CD4-positive, alpha-beta T cell (primary cell): ENCODE data around the gene RGS14. TPM values are rescaled to one million over a fixed set of nuclear protein-coding genes. Genes with fewer than 3 reads are reported as not detected.

Source experiments
- ATAC-seq: fragments of 200-7000 bp; cut with Tn5 transposase; one replicate; pipeline ENCODE4 v1.10.0; 2022; ENCODE audit warnings: mild to moderate bottlenecking; ENCODE audit not compliant: poor library complexity
- CTCF ChIA-PET: fragments of 350-600 bp; sonication (Branson Sonifier 250); formaldehyde crosslinking; loops from one replicate; lab custom pipeline; 2021; ENCODE audit warnings: antibody characterized with exemption, inconsistent platforms; lab: Charles Lee
- POLR2A ChIA-PET: fragments of 350-600 bp; sonication (Branson Sonifier 250); formaldehyde crosslinking; loops from one replicate; lab custom pipeline; 2021; ENCODE audit warnings: antibody characterized with exemption, inconsistent platforms; lab: Charles Lee
- DNase-seq, 14 experiments: peaks; one replicate each; pipeline ENCODE4 v3.0.0-alpha.2; 2013 to 2020; ENCODE audit warnings: mixed read lengths in 2 of 14
- H3K27ac ChIP-seq, 2 donors: one replicate each; pipeline versions ENCODE4 v1.5.1 to v1.7.0; 2013; ENCODE audit warnings: low read length in 2 of 2, low read depth in 1 of 2, mild to moderate bottlenecking in 1 of 2
- H3K27me3 ChIP-seq, 2 experiments: 1 replicate in 1 of 2; 2 replicates in 1 of 2; pipeline versions ENCODE4 v1.6.1 to v1.7.0; 2013; ENCODE audit warnings: low read length in 2 of 2, control low read depth in 1 of 2, mild to moderate bottlenecking in 1 of 2, moderate library complexity in 1 of 2; ENCODE audit not compliant: insufficient read depth in 2 of 2, control insufficient read depth in 1 of 2
- H3K36me3 ChIP-seq: one replicate; pipeline ENCODE4 v1.6.1; 2013; ENCODE audit warnings: low read length, control low read depth; ENCODE audit not compliant: insufficient read depth
- H3K4me1 ChIP-seq: one replicate; pipeline ENCODE4 v1.6.1; 2013; ENCODE audit warnings: low read length, control low read depth; ENCODE audit not compliant: insufficient read depth
- H3K4me3 ChIP-seq: one replicate; pipeline ENCODE4 v1.5.1; 2013; ENCODE audit warnings: mild to moderate bottlenecking, low read length, moderate library complexity
- H3K9me3 ChIP-seq, 2 experiments: 1 replicate in 1 of 2; 2 replicates in 1 of 2; pipeline versions ENCODE4 v1.6.1 to v1.7.0; 2013; ENCODE audit warnings: low read length in 2 of 2, mild to moderate bottlenecking in 2 of 2, control low read depth in 1 of 2, moderate library complexity in 1 of 2; ENCODE audit not compliant: control insufficient read depth in 1 of 2, insufficient read depth in 1 of 2
- H3K27ac Mint-ChIP-seq: one replicate; pipeline ENCODE4 v1.8.0; 2020; ENCODE audit warnings: mixed read lengths
- H3K27me3 Mint-ChIP-seq: one replicate; pipeline ENCODE4 v1.8.0; 2021; ENCODE audit warnings: mixed read lengths
- H3K36me3 Mint-ChIP-seq: one replicate; pipeline ENCODE4 v1.8.0; 2021; ENCODE audit warnings: low read depth, mixed read lengths
- H3K4me1 Mint-ChIP-seq: one replicate; pipeline ENCODE4 v1.8.0; 2021; ENCODE audit warnings: low read depth, mixed read lengths
- H3K4me3 Mint-ChIP-seq: one replicate; pipeline ENCODE4 v1.8.0; 2020; ENCODE audit warnings: mild to moderate bottlenecking, mixed read lengths
- H3K9me3 Mint-ChIP-seq: one replicate; pipeline ENCODE4 v1.8.0; 2020; ENCODE audit warnings: mixed read lengths
- intact Hi-C, 2 experiments: fragments of 100-400 bp; cut with DNase I in 1 of 2; cut with micrococcal nuclease in 1 of 2; formaldehyde crosslinking; loops; one replicate each; pipeline versions ENCODE4 v1.15.1 to v1.9.0; 2023 to 2025; cut with DNase I, micrococcal nuclease
- total RNA-seq, 174 experiments: library from RNA in 2 of 174; stranded (reverse) in 2 of 174; gene quantifications; one replicate each; pipeline ENCODE4 v1.2.3 and lab custom pipeline; 2021 to 2026
- TF ChIP-seq, protein P1 (sequence below): fragments of 200-600 bp; IDR thresholded peaks from one replicate; pipeline ENCODE4 v1.8.0; 2022; ENCODE audit warnings: antibody characterized with exemption, mild to moderate bottlenecking

RGS14 gene
- total RNA-seq, 2 experiments from 2014 or later = 34.7 to 35.3 TPM

DNA sequence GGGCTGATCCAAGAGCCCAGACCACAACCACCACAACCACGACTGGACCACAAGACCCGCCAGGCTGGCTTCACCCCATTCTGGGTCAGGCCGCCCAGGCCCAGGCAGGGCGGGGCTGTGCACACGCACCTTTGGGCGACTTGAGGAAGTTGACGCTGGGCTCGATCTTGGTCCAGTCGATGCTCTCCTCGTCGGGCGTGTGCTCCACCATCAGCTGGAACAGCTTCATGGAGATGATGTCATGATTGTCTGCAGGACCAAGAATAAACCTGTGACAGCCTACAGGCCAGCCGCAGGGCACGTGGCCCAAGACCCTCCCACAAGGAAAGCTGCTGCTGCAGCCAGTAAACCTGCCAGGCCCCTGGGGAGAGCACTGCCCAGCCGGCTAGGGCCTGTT is 23.6 kb upstream of the RGS14 start:
- Mint-ChIP-seq H3K4me3 (no peak overlapping the region), H3K4me1 (no peaks in the 10 kb centered on the region), H3K36me3 (peaks cover 82% of the 10 kb centered on the region), H3K9me3 (no peaks in the 10 kb centered on the region), H3K27ac (no peak overlapping the region), H3K27me3 (no peaks in the 10 kb centered on the region)
- TF ChIP-seq, protein P1, sequence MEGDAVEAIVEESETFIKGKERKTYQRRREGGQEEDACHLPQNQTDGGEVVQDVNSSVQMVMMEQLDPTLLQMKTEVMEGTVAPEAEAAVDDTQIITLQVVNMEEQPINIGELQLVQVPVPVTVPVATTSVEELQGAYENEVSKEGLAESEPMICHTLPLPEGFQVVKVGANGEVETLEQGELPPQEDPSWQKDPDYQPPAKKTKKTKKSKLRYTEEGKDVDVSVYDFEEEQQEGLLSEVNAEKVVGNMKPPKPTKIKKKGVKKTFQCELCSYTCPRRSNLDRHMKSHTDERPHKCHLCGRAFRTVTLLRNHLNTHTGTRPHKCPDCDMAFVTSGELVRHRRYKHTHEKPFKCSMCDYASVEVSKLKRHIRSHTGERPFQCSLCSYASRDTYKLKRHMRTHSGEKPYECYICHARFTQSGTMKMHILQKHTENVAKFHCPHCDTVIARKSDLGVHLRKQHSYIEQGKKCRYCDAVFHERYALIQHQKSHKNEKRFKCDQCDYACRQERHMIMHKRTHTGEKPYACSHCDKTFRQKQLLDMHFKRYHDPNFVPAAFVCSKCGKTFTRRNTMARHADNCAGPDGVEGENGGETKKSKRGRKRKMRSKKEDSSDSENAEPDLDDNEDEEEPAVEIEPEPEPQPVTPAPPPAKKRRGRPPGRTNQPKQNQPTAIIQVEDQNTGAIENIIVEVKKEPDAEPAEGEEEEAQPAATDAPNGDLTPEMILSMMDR = no peak
- POLR2A ChIA-PET = no interaction called here
- H3K4me1 ChIP-seq = peaks cover 3% of the 10 kb centered on the region
- DNase-seq = no peak
- no peak overlapping the region for H3K27ac ChIP-seq
- H3K36me3 ChIP-seq = peaks cover 96% of the 10 kb centered on the region
- no peaks in the 10 kb centered on the region for H3K27me3 ChIP-seq
- H3K4me3 ChIP-seq = no peak overlapping the region
- no peaks in the 10 kb centered on the region for H3K9me3 ChIP-seq
- CTCF ChIA-PET = no interaction called here
- intact Hi-C loops = no loop called here
- ATAC-seq = no peak

DNA sequence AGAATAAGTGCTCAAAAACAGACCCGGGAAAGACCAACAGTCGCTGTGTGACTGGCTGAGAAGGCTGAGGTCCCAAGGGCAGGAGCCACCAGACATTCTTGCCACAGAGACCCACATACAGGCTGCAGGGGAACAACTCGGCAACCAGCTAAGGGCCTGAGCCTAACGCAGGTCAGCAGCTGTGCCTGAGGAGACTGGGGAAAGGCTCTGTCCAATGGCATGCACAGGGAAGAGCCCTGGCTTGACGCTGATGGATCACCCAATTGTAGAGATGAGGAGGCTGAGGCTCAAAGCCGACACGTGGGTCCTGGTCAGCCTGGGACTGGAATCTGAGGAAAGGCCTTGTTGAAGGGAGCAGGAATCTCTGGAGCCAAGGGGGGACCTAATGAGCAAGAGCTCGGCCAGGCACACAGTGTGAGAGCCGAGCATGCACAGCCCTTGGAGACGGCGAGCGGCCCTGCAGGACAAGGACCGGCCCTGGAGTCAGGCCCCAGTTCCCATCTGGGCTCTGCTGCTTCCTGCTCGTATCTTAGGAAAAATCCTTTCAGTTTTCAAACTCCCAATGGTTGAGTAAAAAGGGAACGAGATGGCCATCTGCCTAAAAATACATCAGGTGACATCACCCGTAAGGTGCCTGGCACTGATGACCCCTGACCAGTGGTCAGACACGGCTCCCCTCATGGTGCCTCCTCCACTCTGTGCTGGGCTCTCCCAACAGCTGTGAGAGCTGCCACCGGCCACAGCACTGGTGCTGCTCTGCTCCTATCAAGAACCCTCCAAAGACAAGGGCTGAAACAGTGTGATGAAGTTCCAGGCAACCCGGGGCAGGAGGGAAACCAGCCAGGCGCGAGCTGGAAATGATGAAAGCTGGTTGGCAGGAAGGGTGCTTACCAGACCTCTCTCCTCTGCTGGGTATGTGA is 22.7 kb upstream of the RGS14 start:
- Mint-ChIP-seq H3K4me3 (no peak overlapping the region), H3K36me3 (peaks cover 83% of the 10 kb centered on the region), H3K27me3 (no peaks in the 10 kb centered on the region), H3K9me3 (no peaks in the 10 kb centered on the region), H3K27ac (no peak overlapping the region), H3K4me1 (peaks cover 8% of the 10 kb centered on the region)
- H3K27me3 ChIP-seq = no peaks in the 10 kb centered on the region
- TF ChIP-seq, protein P1 = no peak
- H3K4me1 ChIP-seq = peaks cover 6% of the 10 kb centered on the region
- H3K9me3 ChIP-seq = no peaks in the 10 kb centered on the region
- intact Hi-C loops = no loop called here
- ChIA-PET CTCF (no interaction called here), POLR2A (no interaction called here)
- peaks cover 96% of the 10 kb centered on the region for H3K36me3 ChIP-seq
- H3K27ac ChIP-seq = no peak overlapping the region
- ATAC-seq (no peak), DNase-seq (no peak)
- no peak overlapping the region for H3K4me3 ChIP-seq

DNA sequence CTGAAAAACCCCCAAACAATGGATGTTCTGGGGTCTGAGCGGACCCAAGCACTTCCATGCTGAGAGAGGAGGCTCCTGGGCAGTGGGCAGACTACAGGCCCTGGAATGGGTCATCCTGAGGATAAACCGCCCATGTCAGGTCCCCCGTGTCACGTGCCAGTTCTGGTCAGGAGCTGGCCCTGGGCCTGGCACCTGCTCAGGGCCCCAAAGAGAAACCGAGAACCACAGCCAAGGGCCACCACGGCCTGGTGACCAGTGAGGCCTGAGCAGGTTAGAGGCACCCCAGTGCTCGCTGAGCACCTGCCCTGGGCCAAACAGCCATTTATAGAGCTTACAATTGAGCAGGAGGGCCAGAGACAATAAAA is 22.0 kb upstream of the RGS14 start:
- H3K36me3 Mint-ChIP-seq = peaks cover 80% of the 10 kb centered on the region
- H3K4me1 ChIP-seq = peaks cover 6% of the 10 kb centered on the region
- no peak overlapping the region for H3K4me3 Mint-ChIP-seq
- POLR2A ChIA-PET = no interaction called here
- TF ChIP-seq, protein P1 = no peak
- H3K9me3 ChIP-seq = no peaks in the 10 kb centered on the region
- H3K27ac ChIP-seq = no peak overlapping the region
- CTCF ChIA-PET = interaction anchor here (1.0 kb wide), 1 partner anchor 10 kb away, joined by 3 read pairs; no protein-coding TSS in a partner anchor
- no peaks in the 10 kb centered on the region for H3K9me3 Mint-ChIP-seq
- no peaks in the 10 kb centered on the region for H3K27me3 Mint-ChIP-seq
- no peak overlapping the region for H3K4me3 ChIP-seq
- H3K27ac Mint-ChIP-seq = no peak overlapping the region
- intact Hi-C loops = no loop called here
- ATAC-seq (no peak), DNase-seq (no peak)
- peaks cover 90% of the 10 kb centered on the region for H3K36me3 ChIP-seq
- peaks cover 10% of the 10 kb centered on the region for H3K4me1 Mint-ChIP-seq
- no peaks in the 10 kb centered on the region for H3K27me3 ChIP-seq
